ENCODE measurements around the gene MYL6B. TPM values are rescaled to one million over a fixed set of nuclear protein-coding genes. Genes with fewer than 3 reads are reported as not detected.
"Not testable (repeated sequence)": the region's sequence is repeated elsewhere in the genome, so short reads cannot be mapped to it uniquely, and the experiment has no call there.

Gene MYL6B
- total RNA-seq, 2 experiments from 2014 or later = 6.2 to 6.4 TPM

DNA sequence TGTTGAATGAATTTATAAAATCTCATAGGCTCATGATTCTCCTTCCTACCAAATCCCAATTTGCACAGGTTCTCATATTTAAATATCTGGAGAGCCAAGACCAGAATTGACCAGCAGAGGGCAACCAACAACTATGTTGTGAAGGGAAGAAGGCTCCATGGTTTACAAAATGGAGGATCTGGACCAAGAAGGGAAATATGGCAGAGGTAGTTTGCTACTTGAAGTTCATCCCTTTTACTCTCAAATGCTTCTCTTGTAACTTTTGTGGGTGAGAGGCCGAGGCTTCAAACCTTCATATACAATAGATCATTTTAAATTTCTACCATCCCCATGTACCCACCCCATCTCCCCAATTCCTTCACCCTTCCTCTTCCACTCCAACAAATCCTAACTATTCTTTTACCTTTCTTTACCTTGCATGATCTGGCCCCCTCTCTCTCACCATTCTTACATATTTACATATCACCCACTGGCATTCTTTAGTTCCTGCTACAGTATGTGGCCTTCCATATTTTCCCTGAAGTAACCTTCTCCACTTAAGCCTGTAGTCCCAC, 40.7 kb downstream of the MYL6B start:
- H3K36me3 ChIP-seq (ENCODE audit: insufficient read depth, low read length) = no peaks in the 10 kb centered on the region
- peak overlapping the region; percentile 74 for H3K4me3 Mint-ChIP-seq
- H3K27ac ChIP-seq (ENCODE audit: low read depth in 1 of 2, low read length in 2 of 2) = no peak overlapping the region
- DNase-seq = peak; percentile 47 to 88 (median 64)
- no peaks in the 10 kb centered on the region for H3K27me3 ChIP-seq (ENCODE audit: control insufficient read depth in 1 of 2, insufficient read depth in 2 of 2, low read length in 2 of 2)
- H3K27ac Mint-ChIP-seq = peak overlapping the region; percentile 76
- peaks cover 22% of the 10 kb centered on the region for H3K4me1 ChIP-seq (ENCODE audit: insufficient read depth, low read length)
- POLR2A ChIA-PET = interaction anchor here (1.6 kb wide), 1 partner anchor 29 kb away, joined by 4 read pairs; the partner anchor contains the start of gene RNF41
- intact Hi-C loops (cut with DNase I, micrococcal nuclease) = loop anchor here (1.0 to 2.0 kb wide), 6 partner anchors 31 to 310 kb away; partner anchors contain the start of genes ANKRD52 (in 1 of the 2) and NABP2 (in 1 of the 2)
- TF ChIP-seq, protein P1, sequence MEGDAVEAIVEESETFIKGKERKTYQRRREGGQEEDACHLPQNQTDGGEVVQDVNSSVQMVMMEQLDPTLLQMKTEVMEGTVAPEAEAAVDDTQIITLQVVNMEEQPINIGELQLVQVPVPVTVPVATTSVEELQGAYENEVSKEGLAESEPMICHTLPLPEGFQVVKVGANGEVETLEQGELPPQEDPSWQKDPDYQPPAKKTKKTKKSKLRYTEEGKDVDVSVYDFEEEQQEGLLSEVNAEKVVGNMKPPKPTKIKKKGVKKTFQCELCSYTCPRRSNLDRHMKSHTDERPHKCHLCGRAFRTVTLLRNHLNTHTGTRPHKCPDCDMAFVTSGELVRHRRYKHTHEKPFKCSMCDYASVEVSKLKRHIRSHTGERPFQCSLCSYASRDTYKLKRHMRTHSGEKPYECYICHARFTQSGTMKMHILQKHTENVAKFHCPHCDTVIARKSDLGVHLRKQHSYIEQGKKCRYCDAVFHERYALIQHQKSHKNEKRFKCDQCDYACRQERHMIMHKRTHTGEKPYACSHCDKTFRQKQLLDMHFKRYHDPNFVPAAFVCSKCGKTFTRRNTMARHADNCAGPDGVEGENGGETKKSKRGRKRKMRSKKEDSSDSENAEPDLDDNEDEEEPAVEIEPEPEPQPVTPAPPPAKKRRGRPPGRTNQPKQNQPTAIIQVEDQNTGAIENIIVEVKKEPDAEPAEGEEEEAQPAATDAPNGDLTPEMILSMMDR (IDR thresholded peaks at IDR 0.05) = peak; percentile 74
- H3K4me1 Mint-ChIP-seq (ENCODE audit: low read depth) = peaks cover 34% of the 10 kb centered on the region
- H3K4me3 ChIP-seq (ENCODE audit: low read length) = no peak overlapping the region
- peaks cover 23% of the 10 kb centered on the region for H3K36me3 Mint-ChIP-seq (ENCODE audit: low read depth)
- H3K9me3 Mint-ChIP-seq = no peaks in the 10 kb centered on the region
- CTCF ChIA-PET = interaction anchor here (0.7 to 2.7 kb wide), 2 partner anchors 30 to 269 kb away, joined by 3 to 8 read pairs; partner anchors contain the start of gene RNF41
- peaks cover 5% of the 10 kb centered on the region for H3K27me3 Mint-ChIP-seq
- no peak for ATAC-seq (ENCODE audit: poor library complexity)
- H3K9me3 ChIP-seq (ENCODE audit: control insufficient read depth in 1 of 2, insufficient read depth in 1 of 2, low read length in 2 of 2) = no peaks in the 10 kb centered on the region

DNA sequence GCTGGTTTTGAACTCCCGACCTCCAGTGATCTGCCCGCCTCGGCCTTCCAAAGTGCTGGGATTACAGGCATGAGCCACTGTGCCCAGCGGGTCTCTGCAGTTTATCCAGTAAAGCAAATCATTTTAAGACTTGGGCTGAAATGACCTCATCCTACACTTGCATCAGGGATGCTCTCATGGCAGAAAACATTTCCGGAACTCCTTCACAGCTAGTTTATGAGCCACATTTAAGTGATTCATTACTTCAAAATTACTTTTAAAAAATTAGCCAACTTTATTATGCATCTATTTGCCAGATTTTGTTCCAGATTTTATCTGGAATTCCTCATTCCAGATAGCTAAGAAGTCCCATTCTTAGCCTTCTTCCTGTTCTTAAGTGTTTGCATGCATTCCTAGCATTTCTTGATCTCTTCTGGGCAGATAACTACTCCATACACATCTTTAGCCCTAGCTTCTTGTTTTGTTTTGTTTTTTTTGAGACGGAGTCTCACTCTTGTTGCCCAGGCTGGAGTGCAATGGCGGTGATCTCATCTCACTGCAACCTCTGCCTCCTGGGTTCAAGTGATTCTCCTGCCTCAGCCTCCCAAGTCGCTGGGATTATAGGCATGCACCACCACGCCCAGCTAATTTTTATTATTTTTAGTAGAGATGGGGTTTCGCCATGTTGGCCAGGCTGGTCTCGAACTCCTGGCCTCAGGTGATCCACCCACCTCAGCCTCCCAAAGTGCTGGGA, 44.6 kb downstream of the MYL6B start:
- H3K4me3 ChIP-seq (ENCODE audit: low read length); H3K4me3 Mint-ChIP-seq; H3K27ac ChIP-seq (ENCODE audit: low read depth in 1 of 2, low read length in 2 of 2); H3K4me1 ChIP-seq (ENCODE audit: insufficient read depth, low read length); H3K36me3 ChIP-seq (ENCODE audit: insufficient read depth, low read length); H3K27ac Mint-ChIP-seq; DNase-seq; intact Hi-C loops (cut with DNase I, micrococcal nuclease); H3K27me3 ChIP-seq (ENCODE audit: control insufficient read depth in 1 of 2, insufficient read depth in 2 of 2, low read length in 2 of 2); H3K27me3 Mint-ChIP-seq; H3K9me3 Mint-ChIP-seq; H3K9me3 ChIP-seq (ENCODE audit: control insufficient read depth in 1 of 2, insufficient read depth in 1 of 2, low read length in 2 of 2); ATAC-seq (ENCODE audit: poor library complexity); H3K36me3 Mint-ChIP-seq (ENCODE audit: low read depth): not testable (repeated sequence)
- ChIA-PET CTCF (interaction anchor here (2.7 kb wide), 1 partner anchor 9 kb away, joined by 6 read pairs; no protein-coding TSS in a partner anchor), POLR2A (interaction anchor here (0.6 to 1.2 kb wide), 3 partner anchors 9 to 25 kb away, joined by 3 to 5 read pairs (median 3); partner anchors contain the start of gene RNF41)
- H3K4me1 Mint-ChIP-seq (ENCODE audit: low read depth) = peaks cover 15% of the 10 kb centered on the region

DNA sequence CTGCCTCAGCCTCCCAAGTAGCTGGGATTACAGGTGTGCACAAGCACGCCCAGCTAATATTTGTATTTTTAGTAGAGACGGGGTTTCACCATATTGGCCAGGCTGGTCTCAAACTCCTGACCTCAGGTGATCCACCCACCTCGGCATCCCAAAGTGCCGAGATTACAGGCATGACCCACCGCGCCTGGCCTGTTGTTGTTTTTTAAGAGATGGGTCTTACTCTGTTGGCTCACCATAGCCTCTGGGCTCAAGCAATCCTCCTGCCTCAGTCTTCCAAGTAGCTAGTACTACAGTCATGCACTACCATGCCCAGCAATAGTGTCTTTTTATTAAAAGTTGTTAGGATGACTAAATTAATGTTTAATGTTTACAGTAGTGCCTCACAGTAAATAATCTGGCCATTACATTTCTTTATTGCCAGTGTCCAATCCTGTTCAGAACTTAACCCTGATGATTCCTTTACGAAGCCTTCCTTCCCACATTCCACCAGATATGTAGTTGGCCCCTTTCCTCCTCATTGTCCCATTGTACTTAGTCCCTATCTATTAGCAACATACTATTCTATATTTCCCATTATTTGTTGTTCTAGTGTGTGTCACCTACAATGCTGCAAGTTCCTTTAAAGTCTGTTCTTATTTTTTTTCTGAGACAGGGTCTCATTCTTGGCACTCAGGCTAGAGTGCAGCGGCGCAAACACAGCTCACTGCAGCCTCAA, 45.7 kb downstream of the MYL6B start:
- Mint-ChIP-seq H3K27ac (no peak overlapping the region), H3K36me3 (ENCODE audit: low read depth) (no peaks in the 10 kb centered on the region), H3K4me3 (no peak overlapping the region), H3K4me1 (ENCODE audit: low read depth) (peaks cover 14% of the 10 kb centered on the region), H3K27me3 (no peaks in the 10 kb centered on the region), H3K9me3 (no peaks in the 10 kb centered on the region)
- POLR2A ChIA-PET = interaction anchor here (1.6 kb wide), 1 partner anchor 24 kb away, joined by 5 read pairs; the partner anchor contains the start of gene RNF41
- no peaks in the 10 kb centered on the region for H3K27me3 ChIP-seq (ENCODE audit: control insufficient read depth in 1 of 2, insufficient read depth in 2 of 2, low read length in 2 of 2)
- CTCF ChIA-PET = interaction anchor here (2.7 kb wide), 1 partner anchor 8 kb away, joined by 6 read pairs; no protein-coding TSS in a partner anchor
- ATAC-seq (ENCODE audit: poor library complexity) (no peak), DNase-seq (no peak)
- H3K27ac ChIP-seq (ENCODE audit: low read depth in 1 of 2, low read length in 2 of 2) = no peak overlapping the region
- H3K4me1 ChIP-seq (ENCODE audit: insufficient read depth, low read length) = no peaks in the 10 kb centered on the region
- no peak overlapping the region for H3K4me3 ChIP-seq (ENCODE audit: low read length)
- H3K36me3 ChIP-seq (ENCODE audit: insufficient read depth, low read length) = no peaks in the 10 kb centered on the region
- no peaks in the 10 kb centered on the region for H3K9me3 ChIP-seq (ENCODE audit: control insufficient read depth in 1 of 2, insufficient read depth in 1 of 2, low read length in 2 of 2)
- intact Hi-C loops (cut with DNase I, micrococcal nuclease) = no loop called here
- TF ChIP-seq, protein P1 (IDR thresholded peaks at IDR 0.05) = no peak
